Right ventricle myocardium superior (tissue), 1 donor: ENCODE measurements around the gene STXBP2. TPM values are rescaled to one million over a fixed set of nuclear protein-coding genes. Genes with fewer than 3 reads are reported as not detected.
"Not testable (repeated sequence)": the region's sequence is repeated elsewhere in the genome, so short reads cannot be mapped to it uniquely, and the experiment has no call there.

Experiments used
- ATAC-seq: fragments of 200-7000 bp; cut with Tn5 transposase; one replicate; pipeline ENCODE4 v1.9.1; 2020; ENCODE audit warnings: mild to moderate bottlenecking; ENCODE audit not compliant: poor library complexity
- DNase-seq: peaks from one replicate; pipeline ENCODE4 v3.0.0-alpha.2; 2020
- intact Hi-C: fragments of 100-400 bp; cut with DNase I; formaldehyde crosslinking; loops from one replicate; pipeline ENCODE4 v1.11.2; 2022
- total RNA-seq: library from RNA; stranded (reverse); fragmentation: NEBNext Ultra II Directional; extraction: Animal tissue kit (Norgen Biotek cat#: 25700); gene quantifications from one replicate; pipeline ENCODE4 v1.2.1, GENCODE V29; 2021
- donor health status: DM: no; HTN: yes; CAD: no; lungs with severe emphysema.

Gene STXBP2
- total RNA-seq, 1 donor from 2014 or later: 7.0 TPM

DNA sequence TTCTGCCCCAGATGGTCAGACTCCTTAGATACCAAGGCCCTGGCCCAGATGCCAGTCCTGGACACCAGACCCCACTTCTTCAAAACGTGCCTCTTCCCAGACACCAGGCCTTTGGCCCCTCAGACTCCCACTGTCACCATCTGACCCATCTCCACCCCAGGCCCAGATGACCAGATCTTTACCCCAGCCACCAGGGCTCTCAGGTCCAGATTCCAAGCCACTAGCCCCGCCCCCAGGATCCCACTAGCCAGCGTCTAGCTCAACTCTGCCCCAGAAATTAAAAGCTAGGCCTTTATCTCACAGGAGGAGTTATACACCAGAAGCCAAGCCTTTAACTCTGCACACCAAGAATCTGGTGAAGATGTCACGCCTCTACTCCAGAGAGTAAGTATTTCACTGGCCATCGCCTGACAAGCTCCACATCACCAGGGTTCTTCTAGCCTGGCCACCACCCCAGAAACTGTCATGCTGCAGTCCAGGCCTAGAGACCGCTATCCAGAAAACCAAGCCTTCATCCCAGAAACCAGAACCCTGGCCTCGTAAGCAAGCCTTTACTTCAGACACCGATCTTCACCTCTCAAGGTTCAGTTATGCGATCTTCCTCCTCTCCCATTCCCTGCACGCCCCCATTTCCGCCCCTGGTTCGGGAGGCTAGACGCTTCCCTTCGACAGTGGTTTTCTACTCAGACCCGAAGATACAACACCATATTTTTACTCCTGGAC, 8.2 kb upstream of the STXBP2 start:
- intact Hi-C loops: no loop called here
- ATAC-seq: no peak
- no peak for DNase-seq

DNA sequence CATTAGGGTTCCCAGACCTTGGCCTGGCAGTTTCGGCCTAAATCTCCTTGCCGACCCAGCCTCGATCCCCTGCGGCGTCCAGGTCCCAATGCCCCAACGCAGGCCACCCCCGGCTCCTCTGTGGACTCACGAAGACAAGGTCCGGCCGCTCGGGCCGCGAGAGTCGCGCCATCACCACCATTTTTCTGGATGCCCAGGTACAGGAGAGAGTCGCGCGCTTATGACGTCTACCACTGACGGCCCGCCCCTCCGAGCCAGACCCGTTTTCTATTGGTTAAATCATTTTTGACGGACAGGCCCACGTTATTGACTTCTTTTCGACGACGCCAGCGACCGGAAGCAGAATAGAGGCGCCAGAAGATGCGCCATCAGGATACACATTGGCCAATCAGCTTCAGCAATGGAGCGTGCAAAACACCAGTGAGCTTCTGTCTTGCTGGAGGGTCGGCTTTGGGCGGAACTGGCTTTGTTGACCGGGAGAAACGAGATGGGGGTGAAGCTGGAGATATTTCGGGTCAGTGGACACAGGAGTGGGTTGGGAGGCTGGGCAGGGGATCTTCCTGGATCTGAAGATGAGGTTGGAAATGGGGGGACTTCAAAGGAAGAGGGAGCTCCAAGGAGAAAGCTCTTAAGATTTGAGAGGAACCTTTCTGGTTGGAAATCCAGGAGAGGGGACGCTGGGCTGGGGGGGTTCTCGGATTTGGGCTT, 7.4 kb upstream of the STXBP2 start, which contains the start of the genes PET100 and XAB2:
Gene PET100 (plus strand): TSS at position 447 of the 708 bp plus-strand sequence. CDS start 41 bp downstream, at position 488.
Gene XAB2 (minus strand): TSS at position 199 of the 708 bp plus-strand sequence. CDS start 18 bp downstream, at position 181.
- ATAC-seq (peak; percentile 97), DNase-seq (peak; percentile 96)
- intact Hi-C loops: no loop called here

- intact Hi-C loops: no loop called here
- ATAC-seq (no peak), DNase-seq (no peak)
Observed at GRCh38 chr19:7631577-7631976, 5.3 kb upstream of the STXBP2 start.

DNA sequence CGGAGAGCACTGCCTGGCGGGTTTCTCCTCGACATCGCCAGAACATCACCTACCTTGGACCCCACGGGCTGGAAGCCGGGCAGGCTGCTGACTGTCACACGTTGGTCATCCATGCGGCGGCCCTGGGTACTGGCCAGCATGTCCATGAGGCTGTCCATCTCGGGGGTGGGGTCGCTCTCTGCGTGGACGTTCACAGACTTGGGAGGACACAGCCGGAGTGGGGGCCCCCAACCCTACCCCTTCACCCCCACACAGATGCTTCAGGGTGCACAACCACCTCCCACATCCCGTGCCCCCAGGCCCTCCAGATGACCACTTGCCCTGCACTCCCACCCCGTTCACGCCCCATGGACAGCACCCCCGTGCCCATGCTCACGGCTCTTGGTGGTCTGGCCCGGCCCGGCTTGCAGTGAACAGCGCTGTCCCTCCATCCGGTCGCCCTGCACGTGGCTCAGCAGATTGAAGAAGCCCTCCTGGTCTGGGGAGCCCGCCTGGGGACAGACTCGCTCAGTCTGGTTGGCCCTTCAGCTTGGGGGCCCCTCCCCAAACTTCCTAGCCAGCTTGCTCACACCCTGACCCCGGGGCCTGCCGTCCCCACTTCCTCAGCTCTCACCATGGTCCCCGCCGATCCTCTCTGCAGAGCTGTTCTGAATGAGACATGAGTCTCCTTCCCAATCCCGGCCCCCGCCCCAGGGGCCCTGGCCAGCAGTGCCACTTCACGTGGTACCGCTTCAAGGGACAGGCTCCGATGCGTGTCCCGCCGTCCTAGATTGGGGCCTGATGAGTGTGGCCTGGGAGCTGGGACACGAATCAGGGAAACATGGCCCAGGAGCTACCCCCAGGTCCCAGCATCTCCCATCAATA, 4.3 kb upstream of the STXBP2 start:
- ATAC-seq: no peak

GRCh38 chr19:7633698-7634097, 3.2 kb upstream of the STXBP2 start, which contains the start of gene PCP2:
Gene PCP2 (minus strand): TSS chr19:7633719. CDS start chr19:7633457, 262 bp downstream.
- DNase-seq (no peak), ATAC-seq (no peak)
- intact Hi-C loops: no loop called here

More for the DNA sequence above, 4.3 kb upstream of the STXBP2 start:
- DNase-seq: no peak
- intact Hi-C loops: no loop called here

GRCh38 chr19:7635670-7636069, 1.2 kb upstream of the STXBP2 start:
- intact Hi-C loops: no loop called here
- no peak for DNase-seq
- peak; percentile 28 for ATAC-seq

DNA sequence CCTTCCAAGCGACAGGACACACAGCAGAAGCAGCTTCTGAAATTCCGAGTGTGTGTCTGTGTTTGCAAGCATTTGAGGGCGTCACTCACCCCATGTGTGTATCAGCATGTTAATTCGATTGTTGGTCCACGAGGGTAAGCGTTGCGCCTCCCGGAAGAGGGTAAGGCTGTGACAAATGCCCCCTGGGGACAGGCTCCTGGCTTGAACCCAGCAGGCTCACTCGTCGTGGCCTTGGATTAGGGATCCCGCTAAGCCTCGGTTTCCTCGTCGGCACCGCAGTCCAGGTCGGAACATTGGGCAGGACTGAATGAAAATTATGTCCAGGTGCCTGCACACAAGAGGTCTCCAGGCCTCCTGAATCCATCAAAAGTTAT, 606 bp upstream of the STXBP2 start:
- ATAC-seq: no peak
- intact Hi-C loops: no loop called here

GRCh38 chr19:7637374-7638256, 705 bp downstream of the STXBP2 start:
- intact Hi-C loops: no loop called here
- DNase-seq: peak; percentile 81
- peak; percentile 44 for ATAC-seq

More for the DNA sequence above, 606 bp upstream of the STXBP2 start:
- DNase-seq: no peak

DNA sequence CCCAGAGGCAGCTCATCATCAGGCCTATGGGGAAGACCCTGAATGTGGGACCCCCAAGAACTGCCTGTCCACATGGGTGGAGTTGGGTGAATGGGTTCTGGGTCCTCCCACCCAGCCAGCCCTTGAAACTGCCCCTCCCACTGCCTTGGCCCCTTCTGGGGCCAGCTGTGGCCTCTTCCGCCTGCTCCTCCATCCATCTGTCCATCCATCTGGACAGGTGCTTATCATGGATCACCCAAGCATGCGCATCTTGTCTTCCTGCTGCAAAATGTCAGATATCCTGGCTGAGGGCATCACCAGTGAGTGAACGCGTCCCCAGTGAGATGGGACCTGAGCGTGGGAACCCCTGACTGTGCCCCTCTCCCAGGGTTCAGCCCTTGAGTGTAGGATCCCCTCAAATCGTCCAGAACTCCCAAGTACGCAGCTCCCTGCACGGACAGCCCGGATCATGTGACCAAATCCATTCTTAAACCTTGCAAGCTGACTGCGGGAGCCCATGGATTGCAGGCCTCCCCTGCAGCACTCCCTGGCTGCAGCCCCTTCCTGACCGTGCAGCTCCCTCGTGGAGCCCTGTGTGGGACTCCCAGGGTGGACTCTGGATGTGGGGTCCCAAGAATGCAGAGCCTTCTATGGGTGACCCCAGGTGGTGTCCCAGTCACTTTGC, 2.0 kb downstream of the STXBP2 start:
- ATAC-seq: no peak
- intact Hi-C loops: no loop called here
- no peak for DNase-seq

- ATAC-seq: no peak
Observed at GRCh38 chr19:7639863-7640348, 3.0 kb downstream of the STXBP2 start.

DNA sequence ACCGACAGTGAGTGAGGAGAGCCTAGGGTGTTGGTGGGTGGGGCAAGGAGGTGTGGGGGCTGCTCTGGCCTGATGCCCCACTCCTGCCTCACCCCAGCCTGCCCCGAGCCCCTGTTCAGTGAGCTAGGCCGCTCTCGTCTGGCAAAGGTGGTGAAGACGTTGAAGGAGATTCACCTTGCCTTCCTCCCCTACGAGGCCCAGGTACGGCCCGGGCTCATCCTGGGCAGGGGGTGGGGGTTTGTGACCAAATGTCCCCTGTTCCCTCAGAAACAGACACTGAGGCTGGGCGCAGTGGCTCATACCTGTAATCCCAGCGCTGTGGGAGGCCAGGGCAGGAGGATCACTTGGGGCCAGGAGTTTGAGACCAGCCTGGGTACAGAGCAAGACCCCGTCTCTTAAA, 3.9 kb downstream of the STXBP2 start:
- intact Hi-C loops: no loop called here
- no peak for DNase-seq
- ATAC-seq: no peak

More at GRCh38 chr19:7639863-7640348, 3.0 kb downstream of the STXBP2 start:
- intact Hi-C loops: no loop called here
- DNase-seq: no peak

DNA sequence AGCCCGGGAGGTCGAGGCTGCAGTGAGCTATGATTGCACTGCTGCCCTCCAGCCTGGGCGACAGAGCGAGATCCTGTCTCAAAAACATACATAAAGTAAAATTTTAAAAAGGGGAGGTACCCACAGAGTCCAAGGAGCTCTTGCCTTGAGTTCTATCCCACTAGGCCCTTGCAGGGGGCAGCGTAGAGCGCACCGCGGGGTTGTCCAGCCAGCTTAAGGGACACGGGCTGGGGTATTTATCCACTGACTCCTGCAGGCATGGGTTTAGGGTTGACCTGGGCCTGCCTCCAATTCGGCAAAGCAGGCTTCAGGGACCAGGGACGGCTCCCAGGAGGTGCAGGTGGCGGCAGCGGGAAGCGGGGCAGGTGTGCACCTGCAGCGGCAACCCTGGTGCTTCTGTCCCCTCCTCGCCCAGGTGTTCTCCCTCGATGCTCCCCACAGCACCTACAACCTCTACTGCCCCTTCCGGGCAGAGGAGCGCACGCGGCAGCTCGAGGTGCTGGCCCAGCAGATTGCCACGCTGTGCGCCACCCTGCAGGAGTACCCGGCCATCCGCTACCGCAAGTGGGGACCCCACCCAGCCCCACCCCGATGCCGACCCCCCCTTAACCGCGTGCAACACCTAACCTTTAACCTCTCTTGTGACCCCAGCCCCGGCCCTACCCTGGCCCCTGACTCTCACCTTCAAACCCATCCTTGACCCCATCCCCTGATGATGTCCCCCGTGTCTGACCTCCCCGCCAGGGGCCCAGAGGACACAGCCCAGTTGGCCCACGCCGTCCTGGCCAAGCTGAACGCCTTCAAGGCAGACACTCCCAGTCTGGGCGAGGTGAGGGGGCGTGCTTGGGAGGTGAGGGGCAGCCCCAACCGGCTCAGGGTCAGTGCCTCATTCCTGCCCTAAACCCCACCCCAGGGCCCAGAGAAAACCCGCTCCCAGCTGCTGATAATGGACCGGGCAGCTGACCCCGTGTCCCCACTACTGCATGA, 4.7 kb downstream of the STXBP2 start:
- intact Hi-C loops: no loop called here
- ATAC-seq (no peak), DNase-seq (no peak)

DNA sequence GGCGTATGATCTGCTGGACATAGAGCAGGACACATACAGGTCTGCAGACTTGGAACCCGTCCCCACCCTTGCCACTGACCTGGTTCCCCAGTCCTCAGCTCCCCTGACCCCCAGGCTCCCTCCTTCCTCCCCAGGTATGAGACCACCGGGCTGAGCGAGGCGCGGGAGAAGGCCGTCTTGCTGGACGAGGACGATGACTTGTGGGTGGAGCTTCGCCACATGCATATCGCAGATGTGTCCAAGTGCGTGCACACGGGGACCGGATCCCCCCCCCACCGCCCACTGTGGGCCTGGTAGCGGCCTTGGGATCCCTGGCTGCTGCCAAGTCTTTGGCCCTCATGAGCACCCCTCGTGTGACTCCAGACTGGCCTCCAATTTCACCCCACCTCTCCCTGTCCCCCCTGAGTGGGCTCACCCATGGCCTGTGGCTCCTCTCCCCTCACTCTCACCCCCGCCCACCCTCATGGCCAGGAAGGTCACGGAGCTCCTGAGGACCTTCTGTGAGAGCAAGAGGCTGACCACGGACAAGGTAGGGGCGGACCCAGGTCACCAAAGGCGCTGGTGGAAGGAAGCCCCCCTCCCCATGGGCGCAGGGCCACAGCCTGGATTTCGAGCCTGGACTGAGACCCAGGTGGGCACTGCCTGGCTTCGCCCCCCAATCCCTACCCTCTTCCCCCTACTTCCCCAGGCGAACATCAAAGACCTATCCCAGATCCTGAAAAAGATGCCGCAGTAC, 5.6 kb downstream of the STXBP2 start:
- intact Hi-C loops: no loop called here
- DNase-seq (no peak), ATAC-seq (no peak)

DNA sequence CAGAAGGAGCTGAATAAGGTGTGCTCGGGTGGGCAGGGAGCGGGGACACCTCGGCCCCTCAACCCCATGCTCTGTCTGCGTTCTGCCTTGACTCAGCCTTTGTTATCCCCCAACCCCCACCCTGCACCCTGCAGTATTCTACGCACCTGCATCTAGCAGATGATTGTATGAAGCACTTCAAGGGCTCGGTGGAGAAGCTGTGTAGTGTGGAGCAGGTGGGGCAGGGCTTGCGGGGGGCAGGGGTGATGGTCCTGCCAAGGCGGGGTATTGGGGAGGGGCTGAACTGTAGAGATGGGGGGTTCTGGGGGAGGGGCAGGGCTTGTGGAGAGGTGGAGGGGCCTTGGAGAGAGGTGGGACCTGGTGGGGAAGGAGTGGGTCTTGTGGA, 6.1 kb downstream of the STXBP2 start:
- DNase-seq: no peak
- no peak for ATAC-seq

DNA sequence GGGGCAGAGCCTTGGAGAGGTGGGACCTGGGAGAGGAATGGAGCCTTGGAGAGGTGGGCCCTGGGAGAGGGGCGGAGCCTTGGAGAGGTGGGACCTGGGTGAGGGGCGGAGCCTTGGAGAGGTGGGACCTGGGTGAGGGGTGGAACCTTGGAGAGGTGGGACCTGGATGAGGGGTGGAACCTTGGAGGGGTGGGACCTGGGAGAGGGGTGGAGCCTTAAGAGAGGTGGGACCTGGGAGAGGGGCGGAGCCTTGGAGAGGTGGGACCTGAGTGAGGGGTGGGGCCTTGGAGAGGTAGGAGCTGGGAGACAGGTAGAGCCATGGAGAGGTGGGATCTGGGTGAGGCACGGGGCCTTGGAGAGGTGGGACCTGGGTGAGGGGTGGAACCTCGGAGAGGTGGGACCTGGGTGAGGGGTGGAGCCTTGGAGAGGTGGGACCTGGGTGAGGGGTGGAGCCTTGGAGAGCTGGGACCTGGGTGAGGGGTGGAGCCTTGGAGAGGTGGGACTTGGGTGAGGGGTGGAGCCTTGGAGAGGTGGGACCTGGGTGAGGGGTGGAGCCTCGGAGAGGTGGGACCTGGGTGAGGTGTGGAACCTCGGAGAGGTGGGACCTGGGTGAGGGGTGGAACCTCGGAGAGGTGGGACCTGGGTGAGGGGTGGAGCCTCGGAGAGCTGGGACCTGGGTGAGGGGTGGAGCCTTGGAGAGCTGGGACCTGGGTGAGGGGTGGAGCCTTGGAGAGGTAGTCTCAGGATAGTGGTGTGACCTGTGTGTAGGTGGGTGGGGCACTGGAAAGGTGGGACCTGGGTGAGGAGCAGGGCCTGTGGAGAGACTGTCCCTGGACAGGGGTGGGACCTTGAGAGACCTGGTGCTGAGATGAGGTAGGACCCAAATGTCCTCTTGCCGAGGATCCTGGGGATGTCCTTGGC, 7.0 kb downstream of the STXBP2 start:
- ATAC-seq, intact Hi-C loops, DNase-seq: not testable (repeated sequence)

More for the DNA sequence above, 6.1 kb downstream of the STXBP2 start:
- intact Hi-C loops: no loop called here
